ENCODE data around the gene GP1BB.

- no peak for TF ChIP-seq EZH2 (optimal IDR thresholded peaks at IDR 0.05; ENCODE audit: low read depth, low read length)
- TF ChIP-seq CTCF (IDR thresholded peaks at IDR 0.05; ENCODE audit: low read length), result no peak
- TF ChIP-seq EZH2phosphoT487 (IDR thresholded peaks at IDR 0.05; ENCODE audit: low read length), result no peak
These were observed 36.2 kb downstream of the GP1BB start for GRCh38 chr22:19759427-19760057.
